ENCODE results near the gene C22orf42. TPM values are rescaled to one million over a fixed set of nuclear protein-coding genes. Genes with fewer than 3 reads are reported as not detected.
"Not testable (repeated sequence)": the region's sequence is repeated elsewhere in the genome, so short reads cannot be mapped to it uniquely, and the experiment has no call there.

Gene C22orf42
- total RNA-seq, 2 experiments from 2014 or later, result not detected

GRCh38 chr22:32165681-32166080 is 6.6 kb upstream of the C22orf42 start:
- no peak for DNase-seq
- CTCF ChIA-PET, result interaction anchor here (1.3 kb wide), 1 partner anchor 101 kb away, joined by 4 read pairs; no protein-coding TSS in a partner anchor
- Mint-ChIP-seq H3K4me1 (peaks cover 9% of the 10 kb centered on the region), H3K9me3 (ENCODE audit: low read depth) (no peaks in the 10 kb centered on the region), H3K27me3 (peaks cover 18% of the 10 kb centered on the region), H3K4me3 (no peak overlapping the region), H3K27ac (no peak overlapping the region), H3K36me3 (no peaks in the 10 kb centered on the region)
- no peak for ATAC-seq

GRCh38 chr22:32164075-32164860 is 5.2 kb upstream of the C22orf42 start:
- CTCF ChIA-PET, result interaction anchor here (0.7 to 1.5 kb wide), 3 partner anchors 10 to 102 kb away, joined by 4 to 5 read pairs (median 5); no protein-coding TSS in a partner anchor
- DNase-seq, result no peak

GRCh38 chr22:32160411-32160810 is 1.3 kb upstream of the C22orf42 start:
- ATAC-seq, CTCF ChIA-PET: not testable (repeated sequence)
- H3K4me1 Mint-ChIP-seq, result peaks cover 10% of the 10 kb centered on the region

More at GRCh38 chr22:32164075-32164860, 5.2 kb upstream of the C22orf42 start:
- peaks cover 15% of the 10 kb centered on the region for H3K27me3 Mint-ChIP-seq
- H3K36me3 Mint-ChIP-seq, result no peaks in the 10 kb centered on the region
- H3K9me3 Mint-ChIP-seq (ENCODE audit: low read depth), result no peaks in the 10 kb centered on the region
- no peak overlapping the region for H3K4me3 Mint-ChIP-seq
- H3K4me1 Mint-ChIP-seq, result peaks cover 9% of the 10 kb centered on the region
- H3K27ac Mint-ChIP-seq, result no peak overlapping the region
- no peak for ATAC-seq

GRCh38 chr22:32157632-32158031 is 1.5 kb downstream of the C22orf42 start:
- ATAC-seq; H3K36me3 Mint-ChIP-seq; H3K4me3 Mint-ChIP-seq; DNase-seq; H3K27ac Mint-ChIP-seq; H3K9me3 Mint-ChIP-seq (ENCODE audit: low read depth); H3K27me3 Mint-ChIP-seq: not testable (repeated sequence)
- CTCF ChIA-PET, result interaction anchor here (1.1 kb wide), 1 partner anchor 12 kb away, joined by 3 read pairs; no protein-coding TSS in a partner anchor
- peaks cover 18% of the 10 kb centered on the region for H3K4me1 Mint-ChIP-seq

More at GRCh38 chr22:32160411-32160810, 1.3 kb upstream of the C22orf42 start:
- H3K27me3 Mint-ChIP-seq, result peaks cover 15% of the 10 kb centered on the region
- not testable (repeated sequence) for H3K9me3 Mint-ChIP-seq (ENCODE audit: low read depth); H3K36me3 Mint-ChIP-seq; H3K4me3 Mint-ChIP-seq; DNase-seq; H3K27ac Mint-ChIP-seq

GRCh38 chr22:32154727-32155126 is 4.4 kb downstream of the C22orf42 start:
- not testable (repeated sequence) for H3K9me3 Mint-ChIP-seq (ENCODE audit: low read depth)

GRCh38 chr22:32151641-32152040 is 7.5 kb downstream of the C22orf42 start:
- H3K9me3 Mint-ChIP-seq (ENCODE audit: low read depth); CTCF ChIA-PET; H3K4me3 Mint-ChIP-seq; H3K36me3 Mint-ChIP-seq; ATAC-seq; H3K27ac Mint-ChIP-seq; H3K27me3 Mint-ChIP-seq; DNase-seq: not testable (repeated sequence)
- H3K4me1 Mint-ChIP-seq, result peaks cover 25% of the 10 kb centered on the region

More at GRCh38 chr22:32154727-32155126, 4.4 kb downstream of the C22orf42 start:
- CTCF ChIA-PET, result interaction anchor here (1.4 kb wide), 1 partner anchor 111 kb away, joined by 3 read pairs; no protein-coding TSS in a partner anchor
- H3K4me1 Mint-ChIP-seq, result peaks cover 27% of the 10 kb centered on the region
- not testable (repeated sequence) for H3K4me3 Mint-ChIP-seq, H3K36me3 Mint-ChIP-seq, H3K27me3 Mint-ChIP-seq, ATAC-seq, H3K27ac Mint-ChIP-seq, DNase-seq

- peaks cover 25% of the 10 kb centered on the region for H3K4me1 Mint-ChIP-seq
- H3K27ac Mint-ChIP-seq; H3K4me3 Mint-ChIP-seq; ATAC-seq; H3K27me3 Mint-ChIP-seq; DNase-seq; H3K9me3 Mint-ChIP-seq (ENCODE audit: low read depth); H3K36me3 Mint-ChIP-seq; CTCF ChIA-PET: not testable (repeated sequence)
Measured at GRCh38 chr22:32150647-32151046, 8.5 kb downstream of the C22orf42 start.

GRCh38 chr22:32148372-32148771 is 10.7 kb downstream of the C22orf42 start:
- H3K36me3 Mint-ChIP-seq; DNase-seq; H3K4me3 Mint-ChIP-seq; H3K9me3 Mint-ChIP-seq (ENCODE audit: low read depth); H3K27ac Mint-ChIP-seq; ATAC-seq; H3K27me3 Mint-ChIP-seq; CTCF ChIA-PET: not testable (repeated sequence)
- peaks cover 38% of the 10 kb centered on the region for H3K4me1 Mint-ChIP-seq

- DNase-seq; CTCF ChIA-PET; H3K27me3 Mint-ChIP-seq; H3K36me3 Mint-ChIP-seq; H3K9me3 Mint-ChIP-seq (ENCODE audit: low read depth); H3K27ac Mint-ChIP-seq; ATAC-seq; H3K4me3 Mint-ChIP-seq: not testable (repeated sequence)
- H3K4me1 Mint-ChIP-seq, result peaks cover 39% of the 10 kb centered on the region
Measured at GRCh38 chr22:32147128-32147527, 12.0 kb downstream of the C22orf42 start.

GRCh38 chr22:32144496-32145274 is 14.4 kb downstream of the C22orf42 start:
- Mint-ChIP-seq H3K4me3 (no peak overlapping the region), H3K4me1 (peaks cover 48% of the 10 kb centered on the region), H3K36me3 (peaks cover 5% of the 10 kb centered on the region), H3K27me3 (no peaks in the 10 kb centered on the region), H3K9me3 (ENCODE audit: low read depth) (peaks cover 9% of the 10 kb centered on the region), H3K27ac (peak overlapping the region; percentile 91)
- no peak for DNase-seq
- CTCF ChIA-PET, result interaction anchor here (1.1 kb wide), 1 partner anchor 57 kb away, joined by 4 read pairs; no protein-coding TSS in a partner anchor
- ATAC-seq, result peak; percentile 10

GRCh38 chr22:32142600-32142999 is 16.5 kb downstream of the C22orf42 start:
- Mint-ChIP-seq H3K27ac (peak overlapping the region; percentile 91), H3K36me3 (peaks cover 2% of the 10 kb centered on the region), H3K9me3 (ENCODE audit: low read depth) (peaks cover 5% of the 10 kb centered on the region), H3K4me3 (no peak overlapping the region), H3K4me1 (peaks cover 63% of the 10 kb centered on the region), H3K27me3 (no peaks in the 10 kb centered on the region)
- peak; percentile 34 for ATAC-seq
- peak; percentile 62 for DNase-seq
- CTCF ChIA-PET, result interaction anchor here (1.1 to 3.2 kb wide), 4 partner anchors 60 to 332 kb away, joined by 3 to 17 read pairs (median 5); partner anchors contain the start of gene FBXO7

GRCh38 chr22:32140688-32141087 is 18.4 kb downstream of the C22orf42 start:
- CTCF ChIA-PET, result interaction anchor here (1.1 to 2.2 kb wide), 2 partner anchors 60 to 61 kb away, joined by 3 to 7 read pairs; no protein-coding TSS in a partner anchor

GRCh38 chr22:32138576-32138975 is 20.5 kb downstream of the C22orf42 start:
- not testable (repeated sequence) for ATAC-seq; H3K9me3 Mint-ChIP-seq (ENCODE audit: low read depth); DNase-seq; H3K27me3 Mint-ChIP-seq; H3K36me3 Mint-ChIP-seq
- peaks cover 60% of the 10 kb centered on the region for H3K4me1 Mint-ChIP-seq
- CTCF ChIA-PET, result interaction anchor here (1.2 kb wide), 1 partner anchor 63 kb away, joined by 4 read pairs; no protein-coding TSS in a partner anchor
- H3K4me3 Mint-ChIP-seq, result peak overlapping the region; percentile 79
- H3K27ac Mint-ChIP-seq, result peak overlapping the region; percentile 92

More at GRCh38 chr22:32140688-32141087, 18.4 kb downstream of the C22orf42 start:
- peaks cover 73% of the 10 kb centered on the region for H3K4me1 Mint-ChIP-seq
- not testable (repeated sequence) for H3K4me3 Mint-ChIP-seq; H3K36me3 Mint-ChIP-seq; H3K9me3 Mint-ChIP-seq (ENCODE audit: low read depth); H3K27me3 Mint-ChIP-seq; DNase-seq; H3K27ac Mint-ChIP-seq
- ATAC-seq, result peak; percentile 63

Measured in activated CD8-positive, alpha-beta memory T cell treated with anti-CD3 and anti-CD28 coated beads, Interleukin-2, amount 10 ng/mL, durations not matched to agents 7 days and 5 days (primary cell).